Anterior cingulate cortex (tissue), 58 donors: Measurements from ENCODE around the gene CDH13.

Experiments used
- DNase-seq, 58 donors: peaks; one replicate each; lab custom pipeline; 2025; lab: John Stamatoyannopoulos, UW

The CDH13 gene

GRCh38 chr16:82730901-82731300 is 104.1 kb downstream of the CDH13 start:
- no peak for DNase-seq

DNA sequence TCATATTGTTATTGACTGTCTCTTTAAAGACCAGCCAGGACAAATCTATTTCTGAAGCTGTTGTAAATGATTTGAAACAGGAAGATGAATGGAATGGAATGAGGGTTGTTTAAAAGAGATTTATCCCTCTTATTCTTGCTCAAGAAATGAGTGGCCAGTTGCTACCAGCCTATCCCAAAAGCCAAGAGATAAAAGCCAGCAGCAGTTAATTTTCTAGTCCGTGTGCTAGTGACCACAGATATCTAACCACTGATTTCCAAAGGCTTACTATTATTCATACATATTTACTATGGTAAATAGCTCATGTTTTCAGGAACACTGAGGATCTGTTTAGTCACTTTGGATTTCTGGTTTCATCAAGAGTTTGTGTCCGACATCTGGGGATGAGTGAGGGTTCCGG is 105.7 kb downstream of the CDH13 start:
- no peak for DNase-seq

GRCh38 chr16:82735186-82735585 is 108.4 kb downstream of the CDH13 start:
- DNase-seq: peak in 1 of 58 donors; percentile 11

GRCh38 chr16:82735673-82736091 is 108.9 kb downstream of the CDH13 start:
- DNase-seq: peak in 3 of 58 donors; percentile 3 to 31 (median 12)

DNA sequence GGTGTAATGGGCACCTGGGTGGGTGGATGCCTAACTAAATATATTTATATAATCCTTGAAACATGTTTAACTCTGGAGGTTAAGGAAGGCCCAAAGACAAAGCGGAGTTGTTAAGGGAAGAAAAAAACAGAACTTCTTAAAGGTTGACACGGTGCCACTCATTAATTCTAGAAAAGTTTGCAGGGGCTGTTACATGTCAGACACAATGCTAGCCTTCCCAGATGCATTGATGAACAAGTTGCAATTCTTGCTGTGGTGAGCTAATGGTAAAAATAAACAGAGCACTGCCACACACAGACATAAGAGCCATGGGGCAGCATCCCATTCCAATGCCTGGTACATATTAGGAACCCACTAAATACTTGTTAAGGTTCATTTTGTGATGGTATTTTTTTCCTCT is 109.5 kb downstream of the CDH13 start:
- no peak for DNase-seq

DNA sequence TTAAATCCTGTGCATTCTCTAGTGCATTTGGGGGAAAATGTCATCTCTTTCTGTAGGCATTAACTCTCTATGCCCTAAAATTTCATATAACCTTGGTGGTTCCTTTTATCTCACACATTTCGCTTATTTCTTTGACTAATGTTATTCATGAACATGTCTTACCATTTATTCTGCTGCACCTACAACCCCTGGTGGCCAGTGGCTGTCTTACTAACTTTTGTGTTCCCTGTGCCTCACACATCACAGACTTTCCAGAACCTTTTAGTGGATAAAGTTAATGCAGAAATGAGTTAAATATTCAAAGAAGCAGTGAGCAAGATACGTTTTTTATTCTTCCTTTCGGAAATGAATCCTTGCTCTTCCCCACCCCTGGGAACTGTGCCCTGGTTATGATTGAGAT is 111.9 kb downstream of the CDH13 start:
- DNase-seq: no peak

DNA sequence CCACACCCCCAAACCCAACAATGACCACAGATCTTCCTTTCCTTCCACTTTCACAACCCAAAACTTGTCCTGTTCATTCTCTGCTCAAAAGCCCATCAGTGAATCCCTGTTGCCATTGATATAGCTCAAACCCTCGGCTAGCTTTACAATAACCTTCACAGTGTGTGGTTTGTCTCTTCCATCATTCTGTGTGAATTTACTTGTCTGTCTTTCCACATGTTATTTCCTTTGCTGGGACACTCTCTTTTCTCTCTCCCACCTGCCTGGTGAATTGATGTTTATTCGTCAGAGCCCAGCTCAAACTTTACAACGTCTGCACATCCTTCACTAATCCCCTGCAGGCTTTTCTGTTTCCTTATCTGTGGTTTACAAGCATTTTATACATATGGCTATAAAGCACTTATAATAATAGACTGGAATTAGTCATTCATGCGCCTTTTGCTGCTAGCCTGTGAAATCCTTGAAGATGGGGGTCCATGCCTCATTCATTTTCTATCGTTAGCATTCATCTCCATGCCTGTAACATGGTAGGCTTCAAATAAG is 114.4 kb downstream of the CDH13 start:
- no peak for DNase-seq

DNA sequence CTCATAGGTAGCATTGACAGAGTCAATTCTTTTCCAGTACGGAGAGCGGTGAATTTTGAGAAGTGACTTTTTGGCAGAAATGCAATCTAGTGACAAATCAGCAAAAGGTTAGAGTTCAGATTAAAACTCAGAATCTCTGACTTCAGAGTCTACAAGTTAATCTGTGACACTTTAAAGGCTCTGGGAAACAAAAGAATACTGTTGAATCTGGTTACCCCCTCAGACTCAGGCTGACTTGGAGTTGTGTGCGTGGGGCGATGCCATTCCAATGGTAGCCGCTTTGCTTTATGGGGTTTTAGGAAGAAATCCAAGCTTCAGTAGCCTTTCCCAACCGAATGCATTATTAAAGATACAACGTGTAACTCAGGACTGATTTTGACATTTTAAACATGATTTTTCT is 118.2 kb downstream of the CDH13 start:
- no peak for DNase-seq

GRCh38 chr16:82748026-82748425 is 121.3 kb downstream of the CDH13 start:
- DNase-seq: no peak

- DNase-seq: no peak
Measured at GRCh38 chr16:82750068-82750467, 123.3 kb downstream of the CDH13 start.

DNA sequence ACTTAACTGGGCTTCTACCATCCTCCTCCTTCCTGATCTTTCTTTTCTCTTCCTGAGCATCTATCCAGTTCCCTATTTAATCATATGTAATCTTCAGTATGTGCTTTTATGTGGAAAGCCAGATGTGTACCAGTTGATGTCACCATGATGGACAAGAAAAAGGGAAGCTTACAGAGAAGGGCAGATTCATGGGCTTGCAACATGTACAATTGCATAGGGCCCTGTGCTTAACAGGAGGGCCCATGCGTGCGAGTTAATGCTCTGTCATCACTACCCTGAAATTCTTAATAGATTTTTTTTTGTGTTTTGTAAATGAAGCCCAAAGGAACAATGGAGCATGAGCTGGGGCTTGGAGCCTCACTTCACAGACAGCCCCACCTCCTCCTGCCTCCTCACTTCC is 124.3 kb downstream of the CDH13 start:
- DNase-seq: no peak

- no peak for DNase-seq
Measured at GRCh38 chr16:82752172-82752571, 125.4 kb downstream of the CDH13 start.

- DNase-seq: no peak
Measured at GRCh38 chr16:82753821-82754220, 127.1 kb downstream of the CDH13 start.

GRCh38 chr16:82754716-82755513 is 128.1 kb downstream of the CDH13 start:
- DNase-seq: no peak

DNA sequence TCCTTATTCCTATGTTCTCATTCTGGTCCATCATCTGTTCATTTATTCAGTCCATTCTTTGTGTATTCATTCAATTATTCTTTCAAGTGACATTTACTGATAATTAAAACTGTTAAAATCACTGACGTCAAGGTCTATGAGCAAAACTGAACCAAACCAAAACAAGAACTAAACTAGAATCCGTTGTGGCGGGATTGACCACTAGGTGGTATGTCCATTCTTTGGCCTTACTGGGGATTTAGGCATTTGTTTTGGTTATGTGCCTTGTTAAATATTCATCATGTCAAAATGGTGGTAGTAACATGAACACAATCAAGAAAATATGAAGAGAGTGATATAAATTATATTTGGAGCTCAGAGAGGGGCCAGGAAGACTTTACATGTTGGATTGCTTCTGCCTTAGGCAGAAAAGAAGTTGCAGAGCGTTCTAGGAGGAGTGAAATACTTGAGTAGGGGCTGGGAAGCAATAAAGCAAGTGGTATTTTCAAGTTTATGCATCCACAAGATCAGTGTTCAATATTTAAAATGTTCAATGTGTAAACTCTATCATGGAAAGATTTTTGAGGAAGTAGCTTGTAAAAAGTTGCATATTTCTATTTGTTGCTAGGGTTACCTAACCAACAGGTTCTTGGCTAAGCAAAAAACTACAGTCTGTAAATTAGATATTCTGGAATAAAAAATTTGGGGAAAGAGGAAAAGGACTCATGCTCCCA is 129.0 kb downstream of the CDH13 start:
- no peak for DNase-seq

- DNase-seq: no peak
Measured at GRCh38 chr16:82756283-82756599, 129.5 kb downstream of the CDH13 start.

DNA sequence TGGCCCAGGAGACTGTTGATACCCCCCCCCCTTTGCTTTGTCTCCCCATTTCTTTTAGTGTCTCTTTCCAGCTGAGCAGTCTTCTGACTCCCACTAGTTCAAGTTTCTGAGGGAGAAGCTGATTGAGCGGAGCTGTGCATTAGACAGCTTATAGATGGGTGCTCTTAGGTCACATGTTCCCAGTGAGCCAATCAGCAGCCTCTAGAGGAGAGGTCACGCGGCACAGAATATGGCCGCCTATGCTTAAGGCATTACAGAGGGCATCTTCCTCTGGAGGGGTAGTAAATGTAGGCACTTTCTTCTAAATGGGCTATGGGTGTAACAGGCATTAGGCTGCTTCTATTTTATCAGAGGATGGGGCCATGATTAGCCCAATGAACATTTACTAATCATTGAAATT is 131.6 kb downstream of the CDH13 start:
- no peak for DNase-seq

DNA sequence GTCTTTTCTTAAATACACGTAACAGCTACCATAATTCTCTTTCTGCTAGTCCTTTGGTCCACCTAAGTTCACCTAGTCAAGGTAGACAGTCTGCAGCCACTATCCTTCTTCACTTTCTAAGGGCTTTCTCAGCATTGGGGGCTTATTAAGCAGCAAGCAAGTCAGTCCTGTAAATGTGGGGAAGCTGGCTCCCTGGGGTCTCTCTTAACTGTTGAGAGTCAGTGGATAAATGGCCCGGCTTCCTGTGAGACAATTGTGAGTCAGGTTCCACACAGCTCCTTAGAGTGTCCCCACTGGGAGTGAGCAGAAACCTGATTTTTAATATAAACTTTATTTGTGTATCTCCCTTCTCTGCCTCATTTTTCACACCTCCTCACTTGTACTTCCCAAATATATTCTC is 132.1 kb downstream of the CDH13 start:
- DNase-seq: no peak

GRCh38 chr16:82761236-82761635 is 134.5 kb downstream of the CDH13 start:
- DNase-seq: peak in 33 of 58 donors; percentile 4 to 76 (median 31)

- DNase-seq: peak in 2 of 58 donors; percentile 21 to 38
Measured at GRCh38 chr16:82761858-82762257, 135.1 kb downstream of the CDH13 start.

DNA sequence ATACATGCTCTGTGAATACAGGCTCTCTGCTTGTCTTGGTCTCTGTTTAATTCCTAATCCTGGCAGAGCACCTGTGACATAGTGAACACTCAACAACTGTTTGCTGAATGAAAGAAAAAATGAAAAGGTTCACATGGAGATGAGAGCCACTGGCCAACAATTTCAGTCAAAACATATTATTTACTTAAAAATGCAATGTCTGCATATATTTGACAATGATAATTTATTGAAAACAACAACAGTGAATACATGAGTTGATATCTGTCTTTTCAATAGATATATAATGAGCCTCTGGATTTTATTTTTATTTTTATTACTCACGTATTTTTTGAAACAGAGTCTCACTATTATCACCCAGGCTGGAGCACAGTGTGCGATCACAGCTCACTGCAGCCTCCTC is 136.6 kb downstream of the CDH13 start:
- DNase-seq: no peak

GRCh38 chr16:82767198-82767597 is 140.4 kb downstream of the CDH13 start:
- DNase-seq: no peak
